ENCODE results near the gene WWOX.
A peak's percentile ranks its signal among the peaks of the same experiment; 100 is the strongest.

Gene WWOX

DNA sequence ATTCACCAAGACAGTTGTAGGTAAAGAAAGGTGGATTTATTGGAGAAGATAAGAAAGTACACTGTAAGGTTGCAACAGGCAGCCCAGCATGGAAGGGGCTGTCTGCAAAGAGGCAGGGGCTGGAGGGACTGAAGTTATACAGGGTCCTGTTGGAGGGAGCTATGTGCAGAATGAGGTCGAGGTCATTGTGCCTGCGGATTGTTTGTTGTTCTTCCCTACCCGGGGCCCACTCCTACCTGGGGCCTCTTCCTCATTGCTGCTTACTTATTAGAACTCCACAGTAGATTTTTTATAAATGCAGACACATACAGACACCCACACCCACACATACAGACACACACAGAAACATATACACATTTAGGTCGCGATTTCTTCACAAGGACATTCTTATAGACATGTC lies 1034.8 kb downstream of the WWOX start:
- DNase-seq: no peak

DNA sequence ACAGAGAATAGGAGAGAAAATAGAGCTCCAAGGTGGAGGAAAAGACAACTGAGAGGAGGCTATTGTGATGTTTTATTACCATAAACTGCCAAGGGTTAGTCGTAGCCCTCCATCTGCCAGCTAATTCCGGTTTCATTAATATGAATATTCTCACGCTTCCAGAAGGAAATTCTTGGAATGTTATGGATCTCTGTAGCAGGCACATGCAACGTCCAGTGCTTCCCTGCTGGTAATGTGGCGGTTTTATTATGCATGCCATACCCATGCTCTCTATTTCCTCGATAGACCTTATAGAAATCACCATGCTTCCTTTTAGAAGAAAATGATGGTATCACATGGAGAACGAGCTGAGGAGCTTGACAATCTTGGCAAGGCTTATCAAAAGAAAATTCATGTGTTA lies 1037.5 kb downstream of the WWOX start:
- DNase-seq: no peak

DNA sequence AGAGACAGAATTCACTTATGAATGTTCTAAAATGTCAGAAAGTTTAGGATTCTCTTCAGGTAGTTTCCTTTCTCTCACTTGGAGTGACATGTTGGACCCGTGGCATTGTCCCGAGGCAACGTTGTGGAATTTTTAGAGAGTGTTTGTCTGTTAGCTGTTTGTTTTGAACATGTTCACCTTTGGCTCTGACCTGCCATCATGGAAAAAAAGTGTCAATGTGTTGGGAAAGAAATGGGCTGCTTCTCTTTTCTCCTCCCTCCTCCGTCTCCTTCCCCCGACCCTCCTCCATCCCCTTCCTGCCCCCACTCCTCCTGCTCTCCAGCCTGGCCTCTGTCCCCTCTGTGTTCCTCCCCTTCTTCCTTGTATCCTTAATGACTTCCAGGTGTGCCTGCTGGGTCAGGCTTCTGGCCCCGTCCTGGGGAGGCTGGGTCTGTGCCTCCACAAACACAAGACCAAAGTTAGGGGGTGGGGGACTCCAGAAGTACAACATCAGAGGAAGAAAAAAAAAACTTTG lies 1038.0 kb downstream of the WWOX start:
- DNase-seq: peak; percentile 39

DNA sequence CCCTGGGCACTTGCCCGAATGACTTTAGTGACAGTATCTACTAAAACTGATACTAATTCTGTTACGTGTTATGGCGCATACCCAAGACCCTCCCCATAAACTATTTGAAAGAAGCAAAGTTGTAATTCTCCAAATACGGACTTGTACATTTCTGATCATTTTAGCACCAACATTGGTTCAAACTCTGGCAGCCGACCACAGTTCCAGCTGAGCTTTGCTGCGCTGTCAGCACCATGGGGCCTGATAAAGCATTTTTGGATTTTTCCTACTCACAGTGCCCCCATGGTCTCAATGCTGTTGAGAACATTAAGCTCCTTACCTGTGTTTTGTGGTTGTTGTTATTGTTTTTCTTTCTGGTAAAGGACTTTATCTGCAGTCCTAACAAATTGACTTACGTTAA lies 1040.3 kb downstream of the WWOX start:
- no peak for DNase-seq

DNA sequence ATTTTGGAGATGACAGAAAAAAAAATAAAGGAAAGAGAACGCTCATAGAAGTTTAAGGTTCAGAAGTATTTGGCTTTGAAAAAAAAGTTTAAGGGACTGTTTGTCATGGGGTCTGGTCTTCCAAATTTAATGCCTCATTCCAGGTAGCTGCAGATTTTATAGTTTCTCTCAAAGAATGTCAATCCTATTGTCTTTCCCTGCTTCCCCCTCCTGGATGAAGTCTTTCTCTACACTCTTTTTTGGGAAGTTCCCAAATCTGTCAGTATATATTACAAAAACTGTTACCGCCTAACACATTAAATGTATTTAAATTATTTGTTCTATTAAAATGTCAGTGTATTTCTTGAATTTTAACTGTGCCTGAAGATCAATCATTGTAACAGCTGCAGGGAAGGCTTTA lies 1043.6 kb downstream of the WWOX start:
- no peak for DNase-seq

DNA sequence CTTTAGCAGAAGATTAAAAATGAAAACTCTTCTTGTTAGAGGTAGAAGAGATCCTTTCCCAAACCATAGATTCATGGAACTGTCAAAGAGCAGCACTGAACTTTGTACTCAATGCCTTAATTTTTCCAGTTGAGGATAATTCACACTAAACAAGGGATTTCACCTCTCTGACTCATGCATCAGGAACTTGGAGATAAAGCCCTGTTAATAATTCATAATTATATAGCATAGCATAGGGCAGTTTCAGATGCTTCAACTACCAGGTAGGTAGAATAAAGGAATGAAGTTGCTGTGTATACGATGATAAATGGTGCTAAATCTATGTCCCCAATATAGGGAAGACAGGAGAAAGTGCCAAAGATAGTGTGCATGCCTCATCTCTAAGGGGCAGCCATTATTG lies 1050.7 kb downstream of the WWOX start:
- DNase-seq: no peak

DNA sequence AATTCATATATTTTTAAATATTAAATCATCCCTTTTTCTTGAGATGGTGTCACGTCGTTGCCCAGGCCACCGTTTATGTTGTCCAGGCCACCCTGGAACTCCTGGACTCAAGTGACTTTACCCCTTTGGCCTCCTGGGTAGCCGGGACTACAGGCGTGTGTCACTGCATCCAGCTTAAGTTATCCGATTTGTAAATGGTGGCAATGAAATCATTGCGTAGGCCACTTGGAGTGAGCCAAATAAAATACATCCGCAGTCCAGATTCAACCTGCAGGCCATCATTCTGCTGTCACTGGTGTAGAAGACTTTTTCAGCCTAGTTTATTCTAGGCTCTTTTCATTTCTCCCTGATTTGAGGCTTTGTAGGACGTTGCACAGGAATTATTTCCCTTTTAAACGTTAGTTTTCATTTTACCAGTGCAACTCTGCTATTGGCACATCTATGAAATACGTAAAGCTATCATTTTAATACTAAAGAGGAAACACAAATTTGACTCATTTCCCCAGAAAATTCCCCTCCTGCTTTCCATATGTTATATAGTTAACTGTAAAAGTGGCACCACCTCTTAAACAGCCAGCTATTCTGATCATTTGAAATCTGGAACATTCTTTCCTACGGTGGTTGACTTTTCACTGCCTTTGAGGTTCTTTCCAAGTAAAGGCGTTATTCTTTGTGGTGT lies 1051.3 kb downstream of the WWOX start:
- no peak for DNase-seq

DNA sequence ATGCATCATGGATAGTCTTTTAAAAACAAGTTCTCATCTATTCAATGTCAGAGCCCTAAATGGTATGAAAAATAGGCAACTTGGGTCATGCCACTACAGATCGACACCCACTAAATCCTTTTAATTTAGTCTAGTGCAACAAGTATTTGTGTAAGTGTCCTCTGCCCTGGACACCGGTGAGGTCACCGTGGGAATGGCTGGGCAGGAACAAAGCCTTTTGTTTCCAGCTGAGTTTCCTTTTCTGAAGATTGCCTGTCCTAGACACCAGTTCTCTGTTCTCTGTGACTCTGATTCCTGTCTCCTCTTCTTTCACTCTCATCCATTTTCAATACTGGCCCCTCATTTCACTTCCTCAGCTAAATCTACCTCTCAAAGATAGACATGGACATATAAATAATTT lies 1054.6 kb downstream of the WWOX start:
- DNase-seq: no peak

DNA sequence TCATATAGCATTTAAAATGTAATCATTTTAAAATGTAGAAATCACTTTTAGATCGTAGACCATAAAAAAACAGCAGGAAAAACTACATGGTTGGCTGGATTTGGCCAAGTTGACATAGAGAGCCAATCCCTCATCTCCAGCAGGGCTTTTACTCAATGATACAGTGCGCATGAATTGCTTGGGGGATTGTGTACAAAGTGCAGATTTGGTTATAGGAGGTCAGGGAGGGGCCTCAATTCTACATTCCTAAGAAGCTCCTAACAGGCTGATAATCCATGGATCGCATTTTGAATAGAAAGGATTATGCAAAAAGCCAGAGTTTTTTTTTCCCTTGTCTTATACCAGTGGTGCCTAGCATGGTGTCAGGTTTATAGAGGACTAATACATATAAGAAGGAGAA lies 1056.0 kb downstream of the WWOX start:
- no peak for DNase-seq

DNA sequence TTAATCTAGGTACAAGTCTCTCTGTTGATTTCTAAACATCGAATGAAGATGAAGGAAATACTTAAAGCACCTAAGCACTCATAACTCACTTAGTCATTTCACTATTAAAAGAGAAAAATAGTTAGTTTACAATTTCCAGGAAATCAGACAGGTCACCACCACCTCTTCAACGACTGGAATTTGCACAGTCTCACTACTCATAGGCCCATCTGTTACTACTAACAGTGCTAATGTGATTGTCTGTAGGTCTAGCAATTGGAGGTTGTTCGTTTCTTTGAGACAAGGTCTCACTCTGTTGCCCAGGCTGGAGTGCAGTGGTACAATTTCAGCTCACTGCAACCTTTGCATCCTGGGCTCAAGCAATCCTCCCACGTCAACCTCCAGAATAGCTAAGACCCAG lies 1056.5 kb downstream of the WWOX start:
- DNase-seq: no peak

DNA sequence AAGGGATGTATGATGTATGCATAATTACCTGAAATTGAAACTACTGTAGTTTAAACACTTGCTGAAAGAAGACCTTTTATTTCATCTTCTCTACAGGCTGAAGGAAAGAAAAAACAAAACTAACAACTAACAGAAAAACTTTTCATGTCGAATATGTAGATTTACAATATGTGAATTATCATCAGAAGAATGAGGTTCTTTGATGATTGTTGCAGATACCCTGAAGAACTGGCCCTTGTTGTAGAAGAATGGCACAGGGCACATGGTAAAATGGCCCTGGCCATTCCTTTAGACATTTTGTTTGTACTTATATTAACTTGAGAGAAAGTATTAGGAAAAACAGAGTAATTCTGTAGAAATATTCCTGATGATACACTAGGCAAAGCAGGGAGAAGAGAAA lies 1057.3 kb downstream of the WWOX start:
- no peak for DNase-seq

DNA sequence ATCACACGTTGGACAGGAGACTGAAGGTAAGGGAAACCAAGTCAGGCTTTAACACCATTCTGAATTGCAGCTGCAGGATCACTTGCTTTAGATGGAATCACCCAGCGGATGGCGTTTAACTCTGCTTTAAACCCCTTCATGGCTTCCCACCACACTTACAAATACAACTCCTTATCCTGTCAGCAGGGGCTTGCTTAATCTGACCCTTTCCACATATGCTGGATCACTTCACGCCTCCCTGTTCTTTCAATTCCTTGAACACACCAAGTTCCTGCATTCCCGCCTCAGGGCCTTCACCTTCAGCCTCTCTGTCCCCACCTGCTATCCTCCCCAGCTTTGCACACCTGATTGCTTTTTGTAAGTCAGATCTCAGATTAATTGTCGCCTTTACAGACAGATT lies 1058.9 kb downstream of the WWOX start:
- no peak for DNase-seq

DNA sequence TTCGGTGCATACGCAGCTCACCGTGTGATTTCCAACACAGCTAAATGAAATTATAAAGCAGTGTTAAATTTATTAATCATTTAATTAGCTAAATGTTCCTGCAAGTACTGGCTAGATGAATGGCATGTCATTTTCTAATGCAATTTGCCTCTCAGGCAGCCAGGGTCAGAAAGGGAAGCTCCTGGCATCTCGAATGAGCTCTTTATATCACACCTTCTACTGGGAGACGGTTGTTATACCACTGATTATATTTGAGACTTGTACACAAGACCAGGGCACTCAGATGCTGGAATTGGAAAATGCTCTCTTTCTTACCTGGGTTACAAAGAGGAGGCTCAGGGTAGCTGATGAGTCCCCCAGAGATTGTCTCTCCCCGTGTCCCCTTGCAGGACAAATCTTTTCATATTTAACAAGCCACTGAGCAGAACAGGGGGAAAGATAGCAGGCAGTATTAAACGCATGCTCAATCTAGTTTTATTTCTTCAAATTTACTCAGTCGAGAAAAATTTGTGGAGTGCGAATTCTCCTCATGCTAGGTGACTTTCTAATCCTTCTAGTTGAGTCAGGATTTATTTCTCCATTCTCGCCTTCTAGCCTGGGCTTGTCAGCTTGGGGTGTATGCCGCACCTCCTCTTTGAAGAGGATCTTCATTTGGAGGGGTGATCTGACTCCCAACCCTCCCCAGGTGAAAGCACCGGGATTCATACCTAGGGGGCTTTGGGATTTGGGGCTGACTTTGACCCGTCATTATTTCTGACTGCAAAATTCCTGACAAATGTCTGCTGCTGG lies 1060.0 kb downstream of the WWOX start:
- no peak for DNase-seq

DNA sequence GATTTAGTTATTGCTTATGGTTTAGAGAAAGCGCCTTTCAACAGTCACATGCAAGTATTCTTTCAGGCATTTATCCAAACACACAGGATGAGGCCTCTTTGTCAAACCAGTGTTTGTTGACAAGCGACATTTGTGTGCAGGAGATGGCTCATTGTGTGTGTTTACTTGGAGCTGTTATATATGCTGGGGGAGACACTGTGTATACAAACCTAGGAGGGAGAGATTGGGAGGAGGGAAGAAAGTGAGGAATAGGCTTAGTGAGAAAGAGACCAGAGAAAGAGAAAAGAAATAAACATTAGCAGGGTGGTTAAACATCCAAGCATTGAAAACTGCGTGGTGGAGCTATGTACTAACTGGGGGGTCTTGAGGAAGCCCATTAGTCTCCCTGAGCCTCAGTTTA lies 1063.5 kb downstream of the WWOX start:
- no peak for DNase-seq

DNA sequence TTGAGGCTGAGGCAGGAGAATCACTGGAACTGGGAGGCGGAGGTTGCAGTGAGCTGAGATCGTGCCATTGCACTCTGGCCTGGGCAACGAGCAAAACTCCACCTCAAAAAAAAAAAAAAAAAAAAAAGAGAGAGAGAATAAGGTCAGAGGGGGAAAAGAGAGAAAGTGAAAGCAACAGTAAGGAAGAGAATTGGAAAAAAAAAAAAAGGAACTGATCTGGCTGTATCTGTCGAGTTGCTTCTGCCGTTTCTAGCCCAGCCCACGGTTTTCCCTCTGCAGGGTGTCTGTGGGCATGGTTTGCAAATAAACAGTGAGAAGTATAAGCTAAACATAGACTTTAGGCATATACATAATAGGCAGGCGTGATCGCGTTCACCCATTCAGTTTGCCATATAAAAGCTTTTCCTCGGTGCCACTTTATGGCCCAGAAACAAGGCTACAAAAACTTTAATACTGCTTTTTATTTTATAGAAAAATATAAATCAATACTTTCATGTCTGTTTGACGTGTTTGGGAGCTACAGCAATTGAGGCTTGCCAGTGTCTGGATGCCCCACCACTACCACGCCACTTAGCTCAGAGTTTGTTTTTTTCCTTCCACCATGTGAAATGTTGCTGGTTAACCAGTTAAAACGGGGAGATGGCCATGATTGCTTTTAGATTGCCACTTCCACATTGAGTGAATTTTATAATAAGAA lies 1064.4 kb downstream of the WWOX start:
- DNase-seq: peak; percentile 48

DNA sequence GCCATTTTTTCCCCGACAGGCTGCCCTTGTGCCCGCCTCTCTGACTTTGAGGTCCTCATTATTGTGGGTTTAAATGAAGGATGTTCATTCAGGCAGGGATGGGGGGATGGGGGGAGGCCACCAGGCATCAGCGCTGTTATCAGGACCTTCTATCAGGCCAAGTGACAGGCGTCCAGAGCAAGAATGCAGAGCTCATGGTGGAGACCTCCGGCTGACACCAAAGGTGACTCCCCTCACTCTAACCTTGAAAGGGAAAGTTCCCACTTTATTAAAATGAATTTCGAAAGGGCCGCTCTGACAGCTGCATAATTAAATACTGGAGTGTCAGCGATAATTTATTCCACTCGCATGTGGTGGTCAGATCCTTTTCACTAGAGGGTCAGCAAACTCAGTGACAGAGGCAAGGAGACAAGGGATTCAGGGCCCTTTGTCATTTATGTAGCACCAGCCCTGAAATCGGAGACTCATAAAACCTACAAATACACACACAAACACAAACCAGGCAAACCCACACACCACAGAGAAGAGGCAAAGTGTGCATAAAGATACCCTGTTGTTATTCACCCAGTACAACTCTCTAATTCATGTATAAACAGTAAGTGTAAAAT lies 1065.0 kb downstream of the WWOX start:
- no peak for DNase-seq

DNA sequence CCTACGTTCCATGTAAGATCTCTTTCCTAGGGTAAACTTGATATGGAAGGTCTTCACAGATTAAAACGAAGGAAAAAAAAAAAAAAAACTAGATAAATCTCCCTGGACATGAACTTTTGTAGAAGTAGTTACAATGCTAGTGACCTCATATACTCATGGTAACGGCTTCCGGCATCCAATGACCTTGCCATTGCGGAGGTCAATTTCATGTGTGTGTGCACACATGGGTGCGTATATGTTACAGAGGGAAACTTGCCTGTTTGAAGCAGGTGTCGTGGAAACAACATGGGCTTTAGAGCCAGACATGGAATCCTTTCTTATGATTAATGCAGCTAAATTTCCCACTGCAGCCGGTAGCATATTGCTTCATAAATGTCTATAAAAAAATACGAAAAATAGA lies 1065.6 kb downstream of the WWOX start:
- no peak for DNase-seq

DNA sequence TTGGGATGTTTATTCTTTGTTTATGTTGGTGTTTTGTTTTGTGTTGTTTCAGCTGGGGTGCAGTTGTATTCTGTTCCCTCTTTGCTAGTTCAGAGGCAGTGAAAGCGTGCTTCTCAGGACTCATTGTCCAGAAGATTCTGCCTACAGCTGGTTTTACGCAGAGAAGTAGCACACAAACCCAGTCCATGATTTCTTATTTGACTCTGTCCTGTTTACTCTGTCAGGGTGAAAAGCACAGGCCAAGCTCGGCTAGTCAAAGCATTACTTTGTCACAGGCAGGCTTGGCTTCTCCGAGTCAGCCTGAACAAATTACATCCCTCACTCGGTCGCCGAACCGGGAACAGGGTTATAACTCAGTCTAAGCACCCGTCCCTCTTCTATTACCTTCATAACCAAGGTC lies 1066.1 kb downstream of the WWOX start:
- DNase-seq: no peak

DNA sequence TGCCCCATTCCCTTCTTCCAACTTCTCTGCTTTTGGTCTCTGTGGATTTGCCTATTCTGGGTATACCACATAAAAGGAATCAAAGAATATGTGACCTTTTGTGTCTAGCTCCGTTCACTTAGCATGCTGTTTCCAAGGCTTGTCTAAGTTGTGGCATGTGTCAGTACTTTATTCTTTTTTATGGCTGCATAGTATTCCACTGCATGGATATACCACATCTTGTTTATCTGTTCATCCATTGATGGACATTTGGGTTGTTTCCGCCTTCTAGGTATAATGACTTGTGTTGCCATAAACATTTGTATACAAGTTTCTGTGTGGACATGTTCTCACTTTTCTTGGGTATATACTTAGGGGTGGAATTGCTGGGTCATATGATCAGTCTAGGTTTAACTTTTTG lies 1068.4 kb downstream of the WWOX start:
- no peak for DNase-seq

DNA sequence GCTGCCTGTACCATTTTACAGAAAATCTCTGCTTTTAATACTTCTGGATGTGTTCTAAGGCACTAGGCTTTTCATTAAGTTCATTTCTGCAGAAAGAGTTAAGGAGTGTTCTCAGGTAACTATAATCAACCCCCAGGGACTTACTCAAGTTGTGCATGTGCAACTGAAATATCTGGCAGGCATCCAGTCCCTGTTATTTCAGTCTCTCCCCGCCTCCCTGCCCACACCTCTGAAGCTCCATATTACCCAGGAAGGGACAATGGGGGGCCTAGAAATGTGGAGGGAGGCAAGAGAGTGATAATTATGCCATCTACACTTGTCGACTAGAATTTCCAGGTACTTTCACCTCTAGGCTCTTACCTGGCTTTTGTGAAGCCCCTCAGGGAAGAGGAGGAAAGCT lies 1068.9 kb downstream of the WWOX start:
- no peak for DNase-seq

DNA sequence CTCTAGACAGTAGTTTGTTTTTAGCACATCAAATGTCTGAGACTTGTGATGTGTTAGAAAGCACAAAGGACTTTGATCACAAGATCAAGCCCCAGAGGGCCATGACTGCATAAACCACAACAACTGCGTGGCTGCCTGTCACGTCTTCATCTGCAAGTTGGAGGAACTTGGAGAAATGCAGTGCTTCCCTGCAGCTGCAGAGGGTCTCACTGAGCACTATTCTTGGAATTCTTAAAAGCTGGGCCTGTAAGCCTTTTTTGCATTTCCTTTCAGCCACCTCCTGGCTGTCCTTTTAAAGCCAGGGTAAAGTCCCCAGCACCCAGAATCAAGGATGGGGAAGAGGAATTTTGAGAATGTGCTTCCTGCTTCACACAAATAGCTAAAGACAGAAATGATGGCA lies 1069.8 kb downstream of the WWOX start:
- peak; percentile 43 for DNase-seq

DNA sequence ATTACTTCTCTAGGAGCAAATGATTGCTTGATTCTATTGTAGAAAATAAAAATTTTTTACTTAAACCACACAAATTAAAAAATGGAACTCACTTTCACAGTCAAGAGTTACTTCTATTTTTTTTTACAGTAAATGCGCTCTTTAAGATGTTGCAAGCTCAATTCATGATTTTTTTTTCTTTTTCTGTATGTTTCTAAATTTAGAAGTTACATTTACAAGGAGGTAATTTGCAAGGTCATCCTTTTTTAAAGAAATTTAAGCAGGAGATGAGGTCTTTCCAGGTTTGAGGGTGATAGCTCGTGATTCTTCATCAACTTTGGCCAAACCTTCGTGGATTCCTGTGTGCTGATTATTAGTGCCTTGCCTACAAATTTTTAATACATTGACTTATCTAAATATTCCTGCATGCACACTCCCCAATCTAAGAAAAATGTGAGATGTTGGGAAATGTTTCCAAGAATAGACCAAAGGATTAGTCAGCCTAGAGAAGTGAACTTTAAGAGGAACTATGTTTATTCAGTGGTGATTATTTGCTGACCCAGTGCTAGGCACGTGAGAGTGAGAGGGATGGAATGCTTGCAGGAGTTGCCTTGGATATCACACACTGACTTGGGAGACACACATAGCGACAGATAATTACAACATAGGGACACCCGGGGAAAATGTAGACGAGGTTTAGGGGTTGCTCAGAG lies 1071.2 kb downstream of the WWOX start:
- no peak for DNase-seq

DNA sequence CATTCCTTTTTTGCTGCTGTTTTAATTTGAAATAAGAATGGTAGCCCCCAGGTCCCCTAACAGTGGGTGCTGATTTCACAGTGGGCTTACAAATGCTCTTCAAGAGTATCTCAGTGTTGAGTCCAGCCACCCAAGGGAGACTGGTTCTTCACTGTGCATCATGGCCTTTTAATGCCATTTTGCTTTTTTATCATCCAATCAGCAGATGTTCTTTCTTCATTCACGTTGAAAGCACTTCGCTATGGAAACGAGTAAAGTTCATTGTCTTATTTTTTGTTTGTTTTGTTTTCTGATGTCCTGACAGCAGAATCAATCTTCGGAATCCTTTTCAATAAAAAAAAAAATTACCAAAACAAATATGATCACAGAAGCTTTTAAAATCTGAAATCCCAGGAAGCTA lies 1072.0 kb downstream of the WWOX start:
- DNase-seq: no peak

Measured in femur (tissue), 1 donor.